ENCODE data around the gene EGLN2.

Gene EGLN2

DNA sequence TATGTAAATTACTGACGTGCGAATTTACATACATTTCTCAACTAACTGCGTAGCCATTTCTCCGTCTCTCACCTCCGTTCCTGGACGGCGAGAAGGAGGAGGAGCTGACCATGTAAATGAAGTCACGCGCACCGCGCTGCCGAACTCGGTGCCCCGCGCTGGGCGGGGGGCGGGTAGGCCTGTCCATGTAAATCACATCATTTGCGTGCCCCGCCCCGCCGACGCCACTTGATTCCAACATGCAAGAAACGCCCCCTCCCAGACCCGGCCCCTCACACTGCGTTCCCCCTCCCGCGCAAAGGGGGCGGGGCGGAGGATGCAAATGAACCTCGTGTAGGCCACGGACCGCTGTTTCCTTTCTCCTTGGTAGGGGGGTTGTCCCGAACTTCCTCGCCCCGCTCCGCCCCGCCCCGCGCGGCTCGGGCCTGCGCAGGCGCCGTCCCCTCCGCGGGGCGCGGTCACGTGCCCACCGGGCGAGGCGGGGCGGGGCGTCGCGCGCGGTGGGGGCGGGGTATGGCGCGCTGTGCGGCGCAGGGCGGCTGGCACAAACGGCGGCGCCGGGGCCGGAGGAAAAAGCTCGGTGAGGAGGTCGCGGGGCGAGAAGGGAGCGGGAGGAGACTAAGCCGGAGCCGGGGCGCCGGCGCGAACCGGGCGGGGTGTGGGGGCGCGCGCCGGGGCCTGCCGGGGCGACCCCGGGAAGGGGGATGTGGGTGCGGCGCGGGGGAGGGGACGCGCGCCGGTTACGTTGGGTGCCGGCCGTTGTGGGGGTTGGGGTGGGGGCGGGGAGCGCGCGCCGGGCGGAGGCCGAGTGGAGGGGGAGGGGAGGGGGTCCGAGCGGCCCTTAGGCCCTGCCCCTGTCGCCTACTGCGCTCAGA is at the start of gene EGLN2:
Gene EGLN2, plus strand, starts transcription at position 509 of the 875 bp plus-strand sequence. CDS start 1,382 bp downstream, outside the sequence.
- TF ChIP-seq ZFX (IDR thresholded peaks at IDR 0.05; ENCODE audit: borderline replicate concordance), result no peak
- TF ChIP-seq, protein P1, sequence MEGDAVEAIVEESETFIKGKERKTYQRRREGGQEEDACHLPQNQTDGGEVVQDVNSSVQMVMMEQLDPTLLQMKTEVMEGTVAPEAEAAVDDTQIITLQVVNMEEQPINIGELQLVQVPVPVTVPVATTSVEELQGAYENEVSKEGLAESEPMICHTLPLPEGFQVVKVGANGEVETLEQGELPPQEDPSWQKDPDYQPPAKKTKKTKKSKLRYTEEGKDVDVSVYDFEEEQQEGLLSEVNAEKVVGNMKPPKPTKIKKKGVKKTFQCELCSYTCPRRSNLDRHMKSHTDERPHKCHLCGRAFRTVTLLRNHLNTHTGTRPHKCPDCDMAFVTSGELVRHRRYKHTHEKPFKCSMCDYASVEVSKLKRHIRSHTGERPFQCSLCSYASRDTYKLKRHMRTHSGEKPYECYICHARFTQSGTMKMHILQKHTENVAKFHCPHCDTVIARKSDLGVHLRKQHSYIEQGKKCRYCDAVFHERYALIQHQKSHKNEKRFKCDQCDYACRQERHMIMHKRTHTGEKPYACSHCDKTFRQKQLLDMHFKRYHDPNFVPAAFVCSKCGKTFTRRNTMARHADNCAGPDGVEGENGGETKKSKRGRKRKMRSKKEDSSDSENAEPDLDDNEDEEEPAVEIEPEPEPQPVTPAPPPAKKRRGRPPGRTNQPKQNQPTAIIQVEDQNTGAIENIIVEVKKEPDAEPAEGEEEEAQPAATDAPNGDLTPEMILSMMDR (IDR thresholded peaks at IDR 0.05), result no peak; the same call in 1 of the 2 replicates
- peak within 1 kb of the TSS; percentile 85 for H3K27ac ChIP-seq

DNA sequence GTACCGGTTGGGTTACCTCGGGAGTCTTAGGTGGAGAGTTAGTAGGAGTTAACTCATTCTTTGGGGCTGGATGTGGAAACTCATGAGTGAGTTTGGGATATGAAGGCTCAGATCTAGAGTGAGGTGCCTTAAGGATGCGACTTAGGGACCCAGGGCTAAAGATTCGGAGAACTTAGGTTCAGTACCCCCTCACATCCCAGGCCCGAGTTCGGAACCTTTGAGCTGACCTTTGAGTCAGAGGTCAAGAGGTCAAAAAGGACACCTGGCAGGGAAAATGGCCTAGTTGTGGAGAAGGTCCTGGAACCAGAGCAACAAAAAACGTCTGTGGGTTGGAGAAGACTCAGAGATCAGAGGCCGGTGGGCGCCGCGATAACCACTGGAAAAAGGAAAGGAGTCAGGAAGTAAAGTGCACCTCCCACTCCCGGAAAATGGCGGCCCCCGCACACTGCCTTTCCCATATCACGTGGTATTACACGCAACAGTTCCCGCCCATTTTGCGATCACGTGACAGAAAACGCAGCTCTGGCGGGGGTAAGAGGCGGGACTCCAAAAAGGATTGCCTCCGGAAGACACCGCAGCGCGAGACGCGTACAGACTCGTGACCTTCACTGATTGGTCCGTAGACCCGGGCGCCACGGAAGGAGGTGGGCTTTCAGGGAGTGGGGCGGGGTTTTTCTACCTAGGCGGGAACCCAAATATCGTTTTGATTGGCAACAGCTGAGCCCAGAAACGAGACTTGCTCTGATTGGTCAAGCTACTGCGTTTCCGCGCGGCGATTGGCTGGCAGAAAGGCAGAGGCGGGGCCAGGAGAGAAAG is 48.7 kb upstream of the EGLN2 start, which contains the start of gene ACTMAP:
Gene ACTMAP, minus strand, starts transcription at position 420 of the 816 bp plus-strand sequence. CDS start 674 bp downstream, outside the sequence.
- peak within 1 kb of the TSS; percentile 97 for H3K27ac ChIP-seq

DNA sequence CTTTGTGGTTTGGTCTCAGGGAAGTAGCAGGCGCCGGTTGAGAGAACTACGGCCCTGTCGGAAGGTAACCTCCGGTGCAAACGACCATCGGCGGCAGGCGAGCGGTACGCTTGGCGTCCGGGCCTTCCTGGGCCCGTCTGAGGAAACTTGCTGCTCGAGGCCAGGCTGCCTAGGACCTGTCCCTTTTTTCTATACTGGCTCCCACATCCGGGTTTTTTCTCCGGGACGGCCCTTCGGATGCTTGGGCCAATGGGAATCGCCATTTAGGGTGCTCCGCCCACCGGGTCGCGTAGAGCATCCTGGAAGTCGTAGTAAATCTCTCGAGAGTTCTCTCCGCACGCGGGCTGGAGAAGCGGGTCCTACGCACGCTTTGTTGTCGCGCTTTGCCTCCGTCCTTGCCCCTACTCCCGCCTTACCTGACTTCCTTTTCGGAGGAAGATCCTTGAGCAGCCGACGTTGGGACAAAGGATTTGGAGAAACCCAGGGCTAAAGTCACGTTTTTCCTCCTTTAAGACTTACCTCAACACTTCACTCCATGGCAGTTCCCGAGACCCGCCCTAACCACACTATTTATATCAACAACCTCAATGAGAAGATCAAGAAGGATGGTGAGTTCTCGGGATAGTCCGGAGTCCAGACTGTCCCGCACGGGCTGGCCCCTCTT is 48.0 kb upstream of the EGLN2 start, which contains the start of gene SNRPA:
Gene SNRPA, plus strand, starts transcription at position 330 of the 664 bp plus-strand sequence. Its CDS starts 206 bp downstream, at position 536.
- TF ChIP-seq ZFX (IDR thresholded peaks at IDR 0.05; ENCODE audit: borderline replicate concordance), result no peak
- TF ChIP-seq, protein P1 (IDR thresholded peaks at IDR 0.05), result no peak
- peak within 1 kb of the TSS; percentile 97 for H3K27ac ChIP-seq

More for the DNA sequence above, 48.7 kb upstream of the EGLN2 start, which contains the start of gene ACTMAP:
- TF ChIP-seq ZFX (IDR thresholded peaks at IDR 0.05; ENCODE audit: borderline replicate concordance), result no peak
- TF ChIP-seq, protein P1 (IDR thresholded peaks at IDR 0.05), result no peak

DNA sequence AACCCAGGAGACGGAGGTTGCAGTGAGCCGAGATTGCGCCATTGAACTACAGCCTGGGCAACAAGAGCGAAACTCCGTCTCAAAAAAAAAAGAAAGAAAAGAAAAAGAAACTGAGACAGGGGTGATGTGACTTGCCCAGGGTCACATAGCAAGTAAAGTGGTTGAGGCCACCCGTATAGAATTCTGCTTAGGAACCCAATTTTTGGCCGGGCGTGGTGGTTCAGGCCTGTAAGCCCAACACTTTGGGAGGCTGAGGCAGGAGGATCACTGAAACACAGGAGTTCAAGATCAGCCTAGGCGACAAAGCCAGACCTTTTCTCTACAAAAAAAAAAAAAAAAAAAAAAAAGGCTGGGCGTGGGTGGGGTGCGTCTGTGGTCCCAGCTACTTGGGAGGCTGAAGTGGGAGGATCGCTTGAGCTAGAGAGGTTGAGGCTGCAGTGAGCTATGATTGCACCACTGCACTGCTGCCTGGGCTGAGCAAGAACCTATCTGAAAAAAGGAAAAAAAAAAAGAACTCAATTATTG is 46.7 kb upstream of the EGLN2 start:
- TF ChIP-seq, protein P1 (IDR thresholded peaks at IDR 0.05), result no peak
- TF ChIP-seq ZFX (IDR thresholded peaks at IDR 0.05; ENCODE audit: borderline replicate concordance), result no peak
- peak overlapping the region; percentile 97 for H3K27ac ChIP-seq

DNA sequence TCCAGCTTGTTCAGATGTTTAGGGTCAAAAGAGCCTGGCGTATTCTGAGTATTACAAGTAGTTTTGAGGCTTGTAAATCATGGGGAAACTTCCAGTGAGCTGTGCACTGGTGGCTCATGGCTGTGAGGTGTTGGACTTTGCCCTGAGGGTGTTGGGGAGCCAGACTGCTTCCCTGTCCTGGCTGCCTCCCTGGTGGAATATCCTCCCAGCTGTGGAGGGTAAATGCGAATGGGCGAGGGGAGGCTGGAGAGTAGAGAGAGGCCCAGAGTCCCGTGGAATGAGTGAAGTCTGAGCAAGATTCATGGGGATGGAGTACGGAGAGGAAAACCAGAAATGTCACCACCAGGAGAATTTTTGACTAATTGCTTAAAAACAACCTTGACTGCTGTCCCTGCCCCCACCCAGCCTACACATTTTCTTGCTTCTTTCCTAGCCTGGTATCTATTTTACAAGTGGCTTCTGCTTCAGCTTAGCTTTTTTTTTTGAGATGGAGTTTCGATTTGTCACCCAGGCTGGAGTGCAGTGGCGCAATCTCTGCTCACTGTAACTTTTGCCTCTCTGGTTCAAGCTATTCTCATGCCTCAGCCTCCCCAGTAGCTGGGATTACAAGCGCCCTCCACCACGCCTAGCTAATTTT is 44.3 kb upstream of the EGLN2 start:
- TF ChIP-seq, protein P1 (IDR thresholded peaks at IDR 0.05), result no peak
- no peak for TF ChIP-seq ZFX (IDR thresholded peaks at IDR 0.05; ENCODE audit: borderline replicate concordance)

DNA sequence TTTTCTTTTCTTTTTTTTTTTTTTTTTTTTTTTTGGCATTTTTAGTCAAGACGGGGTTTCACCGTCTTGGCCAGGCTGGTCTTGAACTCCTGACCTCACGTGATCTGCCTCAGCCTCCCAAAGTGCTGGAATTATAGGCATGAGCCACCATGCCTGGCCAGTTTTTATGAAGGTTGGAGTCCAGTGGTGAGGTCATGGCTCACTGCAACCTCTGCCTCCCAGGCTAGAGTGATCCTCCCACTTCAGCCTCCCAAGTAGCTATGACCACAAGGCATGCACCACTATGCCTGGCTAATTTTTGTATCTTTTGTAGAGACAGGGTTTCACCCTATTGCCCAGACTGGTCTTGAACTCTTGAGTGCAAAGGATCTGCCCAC is 43.8 kb upstream of the EGLN2 start:
- H3K27ac ChIP-seq, result no peak overlapping the region
- TF ChIP-seq, protein P1 (IDR thresholded peaks at IDR 0.05), result no peak
- TF ChIP-seq ZFX (IDR thresholded peaks at IDR 0.05; ENCODE audit: borderline replicate concordance), result no peak

More for the DNA sequence above, 44.3 kb upstream of the EGLN2 start:
- no peak overlapping the region for H3K27ac ChIP-seq
